Fibroblast of gingiva (primary cell): ENCODE results near the gene TMEM259.
"Not testable (repeated sequence)": the region's sequence is repeated elsewhere in the genome, so short reads cannot be mapped to it uniquely, and the experiment has no call there.

Experiments used
- DNase-seq: peaks from one replicate; pipeline ENCODE4 v3.0.0-alpha.2; 2011; ENCODE audit warnings: low read depth

TMEM259 gene

DNA sequence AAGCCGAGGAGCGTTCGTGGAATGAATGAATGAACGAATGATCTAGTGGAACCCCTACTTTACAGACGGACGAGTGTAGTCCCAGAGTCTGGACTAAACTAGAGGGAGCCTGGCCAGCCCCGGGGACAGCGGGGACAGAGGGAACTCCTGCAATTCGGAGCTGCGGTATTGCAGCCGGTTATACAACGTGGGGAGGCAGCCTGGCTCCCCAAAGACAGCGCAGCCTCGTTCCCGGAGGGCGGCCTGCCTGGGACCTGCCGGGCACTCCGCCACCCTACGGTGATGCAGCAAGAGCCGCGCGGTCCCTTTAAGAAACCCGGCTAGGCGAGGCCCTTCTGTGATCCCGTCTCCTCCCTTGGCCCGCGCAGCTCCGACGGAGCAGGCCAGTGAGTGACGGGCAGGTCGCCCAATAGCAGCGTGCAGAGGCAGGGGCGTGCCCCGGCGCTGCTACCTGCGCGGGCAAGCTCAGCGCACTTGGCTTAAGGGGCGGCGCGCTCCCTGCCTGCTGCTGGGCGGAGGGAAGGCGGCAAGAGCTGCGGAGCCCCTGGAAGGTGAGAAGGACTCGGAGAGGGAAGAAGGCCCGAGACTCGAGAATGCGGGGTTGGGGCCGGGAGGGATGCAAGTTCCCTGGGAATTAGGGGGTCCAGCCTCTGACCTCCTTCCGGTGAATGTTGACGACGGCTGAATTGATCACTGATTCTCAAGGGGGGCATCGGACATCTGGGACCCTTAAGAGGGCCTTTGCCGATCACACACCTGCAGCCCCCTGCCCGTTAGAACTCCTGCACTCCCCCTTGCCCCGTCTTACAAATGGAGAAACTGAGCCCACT is 18.9 kb upstream of the TMEM259 start, which contains the start of gene ABCA7:
ABCA7 (plus strand) TSS at position 462 of the 830 bp plus-strand sequence. CDS start 1,255 bp downstream, outside the sequence.
- peak; percentile 97 for DNase-seq

DNA sequence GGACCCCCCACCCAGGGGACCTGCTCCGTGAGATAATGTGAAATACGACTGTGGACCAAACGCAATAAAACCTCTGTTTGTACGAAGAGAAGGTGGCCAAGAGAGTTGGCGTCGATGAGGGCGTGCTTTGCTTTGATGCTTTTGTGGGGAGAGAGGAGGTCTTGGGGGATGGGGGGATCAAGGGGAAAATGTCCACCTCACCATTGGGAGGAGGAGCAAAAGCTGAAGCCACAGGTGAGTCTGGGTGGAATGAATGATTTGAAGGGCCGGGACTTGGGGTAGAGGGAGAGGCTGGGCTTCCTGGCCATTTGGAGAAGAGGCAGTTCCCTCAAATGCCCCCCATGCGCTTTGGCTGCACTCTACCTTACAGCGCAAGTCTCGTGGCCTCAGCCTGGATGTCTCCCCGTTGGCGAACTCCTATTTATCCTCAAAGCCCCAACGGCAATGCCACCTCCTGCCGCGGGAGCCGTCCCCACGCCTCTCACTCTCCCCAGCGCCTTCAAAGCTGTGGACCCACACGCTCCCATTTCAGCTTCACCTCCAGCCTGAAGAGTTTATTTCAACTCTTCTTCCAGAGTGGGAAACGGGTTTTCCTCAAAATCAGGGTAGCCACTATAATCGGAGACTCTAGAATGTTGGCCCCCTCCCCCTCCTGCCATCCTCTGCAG is 18.2 kb upstream of the TMEM259 start:
- peak; percentile 37 for DNase-seq

DNA sequence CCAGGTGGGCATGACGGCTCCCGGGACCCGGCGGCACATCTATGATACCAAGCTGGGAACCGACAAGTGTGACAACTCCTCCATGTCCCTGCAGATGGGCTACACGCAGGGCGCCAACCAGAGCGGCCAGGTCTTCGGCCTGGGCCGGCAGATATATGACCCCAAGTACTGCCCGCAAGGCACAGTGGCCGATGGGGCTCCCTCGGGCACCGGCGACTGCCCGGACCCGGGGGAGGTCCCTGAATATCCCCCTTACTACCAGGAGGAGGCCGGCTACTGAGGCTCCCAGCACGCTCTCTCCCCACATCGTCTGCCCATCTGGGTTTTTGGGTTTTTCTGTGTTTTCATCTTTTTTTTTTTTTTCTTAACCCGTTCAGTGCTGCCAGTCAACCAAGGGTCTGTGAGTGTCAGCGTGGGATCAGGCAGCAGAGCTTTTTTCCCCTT is 16.7 kb upstream of the TMEM259 start:
- DNase-seq = no peak

DNA sequence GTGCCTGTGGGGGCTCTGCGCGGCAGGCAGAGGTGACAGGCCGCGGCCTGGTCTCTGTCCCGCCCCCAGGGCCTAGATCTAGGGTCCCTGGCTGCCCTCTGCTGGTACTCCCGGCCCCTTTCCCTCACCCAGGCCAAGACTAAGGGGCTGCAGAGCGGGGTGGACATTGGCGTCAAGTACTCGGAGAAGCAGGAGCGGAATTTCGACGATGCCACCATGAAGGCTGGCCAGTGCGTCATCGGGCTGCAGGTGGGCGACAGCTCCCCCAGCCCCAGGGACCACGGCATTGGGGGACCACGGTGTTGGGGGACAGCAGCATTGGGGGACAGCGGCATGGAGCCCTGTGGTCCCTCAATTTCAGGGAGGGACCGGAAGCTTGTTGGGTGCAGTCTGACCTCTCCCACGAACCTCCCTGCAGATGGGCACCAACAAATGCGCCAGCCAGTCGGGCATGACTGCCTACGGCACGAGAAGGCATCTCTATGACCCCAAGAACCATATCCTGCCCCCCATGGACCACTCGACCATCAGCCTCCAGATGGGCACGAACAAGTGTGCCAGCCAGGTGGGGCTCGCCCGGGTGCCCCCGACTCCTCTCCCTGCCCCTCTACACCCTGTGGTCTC is 15.2 kb upstream of the TMEM259 start:
- no peak for DNase-seq

DNA sequence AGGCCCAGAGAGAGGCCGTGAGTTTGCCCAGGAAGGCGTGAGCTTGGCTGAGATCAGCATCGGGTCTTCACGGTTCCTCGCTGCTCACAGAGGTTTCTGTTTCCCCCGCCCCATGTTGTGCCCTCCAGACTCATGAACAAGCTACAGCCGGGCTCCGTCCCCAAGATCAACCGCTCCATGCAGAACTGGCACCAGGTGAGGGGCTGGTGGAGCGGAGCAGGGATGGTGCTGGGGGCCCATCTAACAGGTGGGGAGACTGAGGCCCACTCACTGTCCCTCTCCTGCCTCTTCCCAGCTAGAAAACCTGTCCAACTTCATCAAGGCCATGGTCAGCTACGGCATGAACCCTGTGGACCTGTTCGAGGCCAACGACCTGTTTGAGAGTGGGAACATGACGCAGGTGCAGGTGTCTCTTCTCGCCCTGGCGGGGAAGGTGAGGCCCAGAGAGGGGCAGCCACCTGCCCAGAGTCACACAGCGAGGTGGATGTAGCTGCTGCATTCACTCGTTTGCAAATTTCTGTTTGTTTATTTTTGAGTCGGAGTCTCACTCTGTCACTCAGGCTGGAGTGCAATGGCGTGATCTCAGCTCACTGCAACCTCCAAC is 11.4 kb upstream of the TMEM259 start:
- no peak for DNase-seq

DNA sequence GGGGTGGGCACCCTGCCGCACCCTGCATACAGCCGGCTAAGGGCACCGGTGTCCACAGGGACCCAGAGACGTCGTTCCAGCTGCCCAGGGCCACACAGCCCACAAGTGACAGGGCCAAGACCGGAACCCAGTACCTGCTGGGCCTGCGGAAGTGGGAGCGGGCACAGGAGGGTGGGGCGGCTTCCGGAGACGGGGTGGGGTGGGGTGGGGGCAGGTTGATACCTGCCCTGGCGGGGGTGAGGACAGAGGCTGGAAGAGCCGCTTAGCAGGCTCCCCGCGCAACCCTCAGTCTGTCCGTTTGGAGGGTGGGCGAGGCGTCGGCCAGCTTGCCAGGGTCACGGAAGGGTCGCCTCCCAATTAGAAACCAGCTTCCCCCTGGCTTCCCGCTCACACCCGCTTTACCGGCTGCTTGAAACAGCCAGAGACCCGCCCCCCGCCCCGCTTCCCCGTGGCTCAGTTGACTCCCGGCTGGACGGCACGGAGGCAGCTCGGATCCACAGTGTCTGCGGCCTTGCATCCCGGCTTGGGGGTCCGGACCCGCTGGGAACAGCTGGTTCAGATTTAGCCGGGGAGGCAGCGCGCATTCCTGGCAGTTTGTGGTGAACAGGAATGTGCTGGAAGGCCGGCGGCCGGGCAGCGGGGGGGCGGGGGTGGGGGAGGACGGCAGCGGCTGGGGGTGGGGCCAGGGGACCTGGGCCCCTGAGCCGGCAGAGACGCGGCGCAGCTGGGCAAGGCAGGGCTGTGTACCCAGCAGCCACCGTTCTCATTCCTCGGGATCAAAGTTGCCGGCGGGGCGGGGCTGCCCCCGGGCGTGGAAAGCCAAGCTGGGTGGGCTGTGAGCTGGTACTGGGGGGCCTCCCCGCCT is 7.4 kb upstream of the TMEM259 start:
- peak; percentile 97 for DNase-seq

DNA sequence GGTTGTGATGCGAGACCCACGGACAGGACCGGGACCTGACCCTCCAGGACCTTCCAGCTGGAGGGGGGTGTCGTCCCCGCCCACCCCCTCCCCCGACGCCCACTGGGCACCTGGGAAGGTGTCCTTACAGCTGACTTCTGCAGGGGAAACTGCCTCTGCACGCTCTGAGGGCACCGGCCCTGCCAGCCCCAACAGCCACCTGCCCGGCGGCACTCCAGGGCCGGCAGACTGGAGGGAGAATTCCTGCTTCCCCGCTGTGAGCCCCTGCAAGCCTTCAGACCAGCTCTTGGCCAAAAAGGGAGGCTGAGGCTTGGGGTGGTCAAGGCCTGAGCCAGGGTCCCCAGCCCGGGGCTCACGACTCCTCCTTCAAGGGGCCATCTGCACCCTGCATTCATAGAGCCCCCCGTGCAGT is 6.7 kb upstream of the TMEM259 start:
- DNase-seq = no peak

DNA sequence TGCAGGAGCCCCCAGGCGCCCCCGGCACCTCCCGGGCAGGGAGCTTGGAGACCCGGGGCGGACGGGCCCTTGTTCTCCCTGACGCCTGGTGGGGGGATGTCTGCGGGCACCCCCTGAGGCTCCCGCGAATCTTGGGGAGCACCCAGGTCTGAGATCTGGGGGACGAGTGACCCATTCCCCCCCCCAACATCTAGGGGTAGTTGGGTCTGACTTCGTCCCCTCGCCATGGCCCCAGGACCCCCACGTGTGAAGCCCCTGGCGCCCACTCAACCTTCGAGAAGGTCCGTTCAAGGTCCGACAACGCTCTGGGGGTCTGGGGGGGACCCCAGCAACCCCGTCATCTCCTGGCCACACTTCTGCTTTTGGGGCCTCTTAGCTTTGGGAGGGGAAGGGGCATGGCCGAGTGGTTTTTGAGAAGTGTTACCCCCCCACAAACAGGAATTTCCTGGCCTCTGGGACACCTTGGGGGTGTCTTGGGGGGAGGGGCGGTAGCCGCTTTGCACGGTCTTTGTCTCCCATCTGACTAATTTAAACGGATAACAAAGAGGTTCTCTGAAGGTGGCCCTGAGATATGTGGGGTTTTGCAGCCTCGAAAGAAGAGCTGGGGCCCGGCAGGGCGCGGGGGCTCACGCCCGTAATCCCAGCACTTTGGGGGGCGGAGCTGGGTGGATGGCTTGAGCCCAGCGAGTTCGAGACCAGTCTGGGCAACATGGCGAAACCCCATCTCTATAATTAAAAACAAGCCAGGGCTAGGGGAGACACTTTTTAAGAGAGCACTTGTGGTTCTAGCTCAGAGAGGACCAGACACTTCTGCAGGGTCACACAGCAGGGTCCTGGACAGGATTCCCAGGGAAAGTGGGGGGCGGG is 6.1 kb upstream of the TMEM259 start:
- peak; percentile 35 for DNase-seq

DNA sequence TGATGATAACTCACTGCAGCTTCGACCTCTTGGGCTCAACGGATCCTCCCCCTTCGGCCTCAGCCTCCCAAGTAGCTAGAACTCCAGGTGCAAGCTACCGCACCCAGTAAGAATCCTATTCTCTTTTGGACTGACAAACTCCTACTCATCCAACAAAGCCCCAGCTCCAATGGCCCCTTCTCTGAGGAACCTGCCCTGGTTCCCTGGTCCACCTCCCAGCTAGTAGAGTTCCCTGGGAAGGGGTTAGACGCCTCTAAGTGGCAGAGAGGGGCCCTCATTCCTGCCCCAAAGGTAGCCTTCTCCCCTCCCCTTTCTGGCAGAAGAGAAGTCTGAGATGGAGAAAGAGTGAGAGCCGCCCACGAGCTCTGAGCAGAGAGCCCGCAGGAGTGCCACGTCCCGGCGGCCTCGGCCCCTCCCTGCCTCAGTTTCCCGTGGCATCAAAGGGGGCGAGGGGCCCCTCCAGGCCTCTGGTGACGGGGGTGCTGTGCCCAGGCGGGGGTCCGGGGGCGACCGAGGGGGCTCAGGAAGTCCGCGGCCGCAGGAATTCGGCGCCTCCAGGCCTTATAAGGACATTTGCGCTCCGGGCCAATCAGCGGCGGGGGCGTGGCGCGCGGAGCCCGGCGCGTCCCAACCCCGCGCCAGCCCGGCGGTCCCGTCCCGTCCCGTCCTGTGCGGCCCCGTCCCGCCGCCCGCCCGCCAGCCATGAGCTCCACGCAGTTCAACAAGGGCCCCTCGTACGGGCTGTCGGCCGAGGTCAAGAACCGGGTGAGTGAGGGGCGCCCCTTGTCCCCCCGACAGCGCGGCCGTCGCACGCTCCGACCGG is 5.2 kb upstream of the TMEM259 start, which contains the start of gene CNN2:
CNN2 (plus strand) TSS at position 649 of the 823 bp plus-strand sequence; CDS start at position 703, 54 bp downstream.
- DNase-seq = peak; percentile 73

DNA sequence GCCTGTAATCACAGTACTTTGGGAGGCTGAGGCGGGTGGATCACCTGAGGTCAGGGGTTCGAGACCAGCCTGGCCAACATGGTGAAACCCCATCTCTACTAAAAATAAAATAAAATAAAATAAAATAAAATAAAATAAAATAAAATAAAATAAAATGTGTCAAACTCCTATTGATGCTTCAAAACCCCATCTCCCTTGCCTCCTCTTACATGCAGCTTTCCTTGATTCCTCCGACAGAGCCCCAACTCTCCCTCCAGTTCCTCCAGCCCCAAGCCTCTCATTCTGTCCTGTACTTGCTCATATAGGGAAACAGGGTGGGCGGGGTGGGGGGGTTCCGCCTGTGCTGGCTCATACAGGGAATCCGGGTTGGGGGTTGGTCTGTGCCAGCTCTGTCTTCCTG is 4.2 kb upstream of the TMEM259 start:
- not testable (repeated sequence) for DNase-seq

DNA sequence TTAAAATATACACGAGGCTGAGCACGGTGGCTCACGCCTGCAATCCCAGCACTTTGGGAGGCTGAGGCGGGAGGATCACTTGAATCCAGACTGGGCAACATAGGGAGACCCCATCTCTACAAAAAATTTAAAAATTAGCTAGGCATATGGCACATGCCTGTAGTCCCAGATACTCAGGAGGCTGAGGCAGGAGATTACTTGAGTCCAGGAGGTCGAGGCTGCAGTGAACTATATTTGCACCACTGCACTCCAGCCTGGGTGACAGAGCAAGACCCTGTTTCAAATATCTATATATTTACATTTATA is 2.9 kb upstream of the TMEM259 start:
- not testable (repeated sequence) for DNase-seq

DNA sequence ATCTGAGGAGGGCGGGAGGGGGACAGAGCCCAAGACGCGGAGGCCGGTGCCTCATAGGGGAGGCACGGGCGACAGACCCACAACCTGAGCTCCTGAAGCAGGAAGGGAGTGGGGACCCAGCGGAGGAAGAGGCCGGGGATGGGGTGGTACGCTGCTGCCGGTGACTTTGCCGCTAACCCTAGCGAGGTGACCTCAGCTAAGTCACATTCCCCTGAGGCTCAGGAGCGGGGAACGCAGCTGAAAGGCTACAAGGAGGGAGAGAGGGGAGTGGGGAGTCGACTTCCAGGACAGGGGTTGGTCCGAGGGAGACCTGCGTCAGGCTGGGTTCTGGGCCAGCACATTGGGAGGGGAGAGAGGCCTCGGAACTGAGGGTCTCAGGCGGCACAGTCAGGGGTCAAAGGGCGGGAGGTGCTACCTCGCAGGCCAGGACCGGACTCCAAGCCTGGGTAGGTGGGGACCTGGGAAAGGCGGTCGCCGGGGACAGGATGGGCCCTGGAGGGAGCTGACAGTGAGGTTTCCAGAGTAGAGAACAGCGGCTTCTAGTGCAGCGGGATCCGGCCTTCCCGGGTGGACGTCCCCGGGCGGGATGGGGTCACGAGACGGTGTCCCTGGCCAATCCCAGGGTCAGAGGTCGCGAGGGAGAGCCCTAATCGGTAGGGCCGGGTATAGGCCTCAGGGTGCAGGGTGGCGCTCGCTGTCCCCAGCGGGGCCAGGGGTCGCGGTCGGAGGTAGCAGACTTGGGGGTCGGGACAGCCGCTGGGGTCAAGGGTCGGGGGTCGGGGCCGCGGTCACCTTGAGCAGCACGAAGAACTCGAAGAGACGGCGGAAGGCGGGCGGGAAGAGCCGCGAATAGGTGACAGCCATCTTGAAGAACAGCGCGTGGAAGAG is 699 bp downstream of the TMEM259 start:
- DNase-seq = no peak

DNA sequence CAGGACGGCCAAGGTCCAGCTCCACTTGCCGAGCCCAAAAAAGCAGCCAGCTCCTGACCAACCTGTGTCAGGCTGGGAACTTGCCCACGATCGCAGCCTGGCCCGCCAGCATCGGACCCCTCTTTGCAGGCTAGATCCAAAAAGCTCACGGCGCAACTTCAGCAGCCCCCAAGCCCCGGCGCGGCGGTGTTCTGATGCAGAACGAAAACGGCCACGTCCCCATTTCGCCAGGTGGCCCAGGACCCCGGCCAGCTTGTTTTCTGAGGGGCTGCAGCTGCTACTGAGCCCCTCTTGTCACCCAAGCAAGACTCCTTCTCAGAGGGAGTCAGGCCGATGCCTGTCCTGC is 1.3 kb downstream of the TMEM259 start:
- DNase-seq = no peak

DNA sequence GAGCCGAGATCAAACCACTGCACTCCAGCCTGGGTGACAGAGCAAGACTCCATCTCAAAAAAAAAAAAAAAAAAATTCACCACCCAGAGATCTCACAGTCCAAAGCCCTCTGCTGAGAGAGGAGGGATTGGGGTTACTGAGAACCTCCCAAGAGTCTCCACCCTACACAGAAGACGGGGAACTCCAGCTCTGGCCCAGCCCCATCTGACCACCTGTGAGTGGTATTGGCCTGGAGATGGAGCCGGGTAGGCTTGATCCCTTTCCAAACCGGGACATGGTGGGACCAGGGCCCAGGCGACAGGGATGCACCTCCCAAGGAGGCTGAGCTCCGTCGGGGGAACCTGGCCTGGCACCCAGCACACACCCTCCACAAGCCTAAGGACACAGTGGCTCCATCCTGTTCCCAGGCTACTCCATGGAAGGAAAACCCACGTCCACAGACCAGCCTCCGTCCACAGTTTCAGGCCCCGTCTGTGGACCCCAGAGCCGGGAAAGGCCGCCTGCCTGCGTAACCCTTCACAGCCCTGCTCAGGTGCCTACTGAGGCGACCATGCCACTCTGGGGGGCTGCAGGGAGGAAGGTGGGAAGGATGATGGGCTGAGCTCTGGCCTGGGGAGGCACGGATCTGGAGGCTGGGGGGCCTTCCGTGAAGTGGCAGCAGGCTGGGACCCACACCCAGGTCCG is 1.8 kb downstream of the TMEM259 start:
- DNase-seq = no peak

DNA sequence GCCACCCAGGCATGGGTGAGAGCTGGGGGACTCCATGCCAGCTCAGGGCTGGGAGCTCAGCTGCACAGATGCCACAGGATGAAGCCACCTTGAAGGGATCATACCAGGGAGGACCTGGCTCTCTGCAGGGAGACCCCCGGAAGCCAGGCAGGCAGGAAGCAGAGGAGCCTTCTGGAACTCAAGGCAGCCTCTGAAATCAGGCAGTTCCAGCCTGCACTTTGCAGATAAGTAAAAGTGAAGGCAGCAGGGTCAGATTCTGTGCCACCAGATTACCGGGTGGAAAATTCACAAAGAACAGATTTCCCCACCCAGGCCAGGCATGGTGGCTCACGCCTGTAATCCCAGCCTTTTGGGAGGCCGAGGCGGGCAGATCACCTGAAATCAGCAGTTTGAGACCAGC is 2.5 kb downstream of the TMEM259 start:
- no peak for DNase-seq

DNA sequence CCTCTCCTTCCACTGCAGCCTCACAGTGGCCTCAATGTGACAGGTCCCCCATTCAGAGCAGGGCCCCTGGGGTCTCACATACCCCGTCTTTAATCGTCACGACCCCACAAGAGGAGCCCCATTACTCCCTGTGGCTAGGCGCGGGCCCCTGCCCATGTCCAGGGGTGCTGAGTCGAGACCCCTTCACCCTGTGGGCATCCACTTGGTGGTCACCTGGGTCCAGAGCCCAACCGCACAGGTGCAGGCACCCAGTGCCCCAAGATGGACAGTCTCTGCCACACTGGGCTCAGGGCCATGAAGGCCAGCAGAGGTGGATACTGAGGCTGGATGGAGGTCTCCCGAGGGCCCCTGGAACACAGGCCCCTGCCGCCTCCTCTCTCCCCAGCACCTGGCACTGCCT is 3.0 kb downstream of the TMEM259 start:
- DNase-seq = no peak

DNA sequence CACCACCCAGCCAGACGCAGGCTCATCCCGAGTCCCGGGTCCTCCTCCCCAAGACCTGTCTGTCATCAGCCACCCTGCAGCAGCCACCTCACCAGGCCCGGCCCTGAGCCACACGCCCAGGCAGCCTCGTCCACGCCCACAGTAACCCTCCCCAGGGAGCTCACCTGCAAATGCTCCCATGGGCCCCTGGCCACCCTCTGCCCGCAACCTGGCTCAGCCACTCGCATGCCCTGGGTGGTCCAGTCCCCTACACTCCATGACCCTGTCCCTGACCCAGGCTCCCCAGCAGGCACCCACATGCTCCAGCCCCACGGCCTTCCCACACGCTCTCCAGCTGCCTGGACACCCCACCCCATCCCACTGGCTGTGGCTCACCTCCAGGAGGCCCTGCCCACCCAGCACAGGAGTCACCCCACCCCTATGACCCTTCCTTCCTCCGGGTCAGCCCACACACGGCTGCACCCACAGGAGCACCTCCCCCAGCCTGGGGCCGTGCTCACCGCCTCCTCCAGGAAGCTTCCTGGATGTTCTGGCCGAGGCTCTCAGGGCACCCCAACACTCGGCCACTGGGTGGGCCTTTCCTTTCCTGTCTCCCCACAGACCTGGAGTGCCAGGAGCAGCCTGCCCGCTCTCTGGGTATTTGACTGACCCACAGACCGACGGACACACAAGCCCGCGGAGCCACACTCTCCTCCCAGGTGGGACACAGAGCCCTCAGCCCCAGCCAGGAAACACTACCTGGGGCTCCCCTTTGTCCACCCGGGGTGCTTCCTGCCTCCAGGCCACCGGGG is 3.6 kb downstream of the TMEM259 start:
- no peak for DNase-seq
